ENCODE results near the gene PRKN.

DNA sequence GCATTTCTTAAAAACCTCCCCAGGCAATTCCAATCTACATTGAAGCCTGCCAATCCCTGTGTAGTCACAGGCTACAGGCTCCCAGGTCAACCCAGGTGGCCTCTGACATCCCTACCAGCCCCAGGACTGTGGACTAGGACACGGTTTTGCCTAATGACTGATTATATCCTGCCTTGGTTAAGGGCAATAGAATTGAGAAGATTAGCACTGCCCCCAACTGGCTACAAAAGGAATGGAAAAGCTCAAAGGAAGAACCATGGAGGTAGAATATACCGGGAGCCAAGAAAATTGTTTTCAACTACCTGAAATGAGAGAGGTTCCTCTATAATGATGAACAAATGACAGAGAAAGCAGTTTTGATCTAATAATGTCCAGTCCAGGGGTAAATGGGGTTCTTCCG lies 1032.6 kb downstream of the PRKN start:
- peak; percentile 17 for TF ChIP-seq CTCF (IDR thresholded peaks at IDR 0.05; ENCODE audit: insufficient read depth, low read length)
- no peak for TF ChIP-seq GABPA (IDR thresholded peaks at IDR 0.05; ENCODE audit: low read depth)
